Transverse colon (tissue), 4 donors: ENCODE measurements around the gene UBAC2. TPM values are rescaled to one million over a fixed set of nuclear protein-coding genes. Genes with fewer than 3 reads are reported as not detected.

Experiments used
- DNase-seq: peaks from one replicate; pipeline ENCODE4 v3.0.0-alpha.2; 2019
- H3K27ac ChIP-seq, 4 donors: fragments of 200-600 bp; sonication (generic); 2 replicates each; pipeline ENCODE4 v1.5.1; 2016 to 2018; ENCODE audit warnings: inconsistent platforms in 4 of 4
- H3K27me3 ChIP-seq: fragments of 200-600 bp; sonication (generic); 2 replicates; pipeline ENCODE4 v1.5.1; 2017; ENCODE audit warnings: inconsistent platforms
- H3K36me3 ChIP-seq, 4 donors: fragments of 200-600 bp; sonication (generic); 2 replicates each; pipeline ENCODE4 v1.5.1; 2017 to 2019; ENCODE audit warnings: inconsistent platforms in 4 of 4
- H3K4me1 ChIP-seq, 4 donors: fragments of 200-600 bp; sonication (generic); 2 replicates each; pipeline ENCODE4 v1.5.1; 2017 to 2020; ENCODE audit warnings: inconsistent platforms in 4 of 4
- H3K4me3 ChIP-seq, 4 donors: fragments of 200-600 bp; sonication (generic); 1 replicate in 1 of 4; 2 replicates in 3 of 4; pipeline versions ENCODE4 v1.5.1 to v1.6.1; 2017 to 2019; ENCODE audit warnings: inconsistent platforms in 4 of 4
- H3K9me3 ChIP-seq, 2 donors: fragments of 200-600 bp; sonication (generic); 2 replicates each; pipeline ENCODE4 v1.5.1; 2017 to 2019; ENCODE audit warnings: inconsistent platforms in 2 of 2
- EP300 ChIP-seq: sonication (generic); formaldehyde crosslinking; IDR thresholded peaks from one replicate; pipeline ENCODE4 v1.6.1; 2017; ENCODE audit warnings: antibody characterized with exemption, low read depth
- POLR2A ChIP-seq: fragments of 450-650 bp; IDR thresholded peaks from one replicate; pipeline ENCODE4 v1.6.1; 2016; ENCODE audit warnings: antibody characterized with exemption, mild to moderate bottlenecking, moderate library complexity
- POLR2AphosphoS5 ChIP-seq, 3 donors: sonication (generic); formaldehyde crosslinking; IDR thresholded peaks; one replicate each; pipeline ENCODE4 v1.6.1; 2016; ENCODE audit warnings: antibody characterized with exemption in 3 of 3
- WGBS, 2 donors: methylation state at CpG; one replicate each; pipeline ENCODE4 v1.1.5; 2018; ENCODE audit warnings: low coverage in 1 of 2; 5-methylcytosine and 5-hydroxymethylcytosine counted together
- in situ Hi-C, 4 donors: fragments of 200-750 bp; cut with MboI; loops; one replicate each; pipeline versions ENCODE4 v1.15.0 to v1.15.1; 2017; ENCODE audit warnings: low sequenced_read_pairs in 3 of 4, low pct_ligation_motif_present in 1 of 4, low pct_unique_long_range_greater_than_20kb in 1 of 4
- intact Hi-C: fragments of 100-400 bp; cut with DNase I; formaldehyde crosslinking; loops from one replicate; pipeline ENCODE4 v1.15.1; 2023; ENCODE audit warnings: low total_unique reads
- total RNA-seq, 4 donors: library from RNA; depleted of rRNA; stranded (reverse); fragments of >200 nt; gene quantifications; one replicate each; pipeline ENCODE4 v1.1.0, GENCODE V29; 2016
- TF ChIP-seq, protein P1 (sequence below), 5 experiments: fragments of 200-600 bp in 3 of 5; fragments of 450-650 bp in 2 of 5; sonication (generic) in 3 of 5; IDR thresholded peaks; 1 replicate in 2 of 5; 2 replicates in 3 of 5; pipeline ENCODE4 v1.5.1; 2016 to 2017; ENCODE audit warnings: antibody characterized with exemption in 5 of 5, inconsistent platforms in 3 of 5, mild to moderate bottlenecking in 2 of 5, moderate library complexity in 1 of 5

Gene UBAC2
- total RNA-seq, 4 donors from 2014 or later: 34.4 to 77.3 (median 66.5) TPM

DNA sequence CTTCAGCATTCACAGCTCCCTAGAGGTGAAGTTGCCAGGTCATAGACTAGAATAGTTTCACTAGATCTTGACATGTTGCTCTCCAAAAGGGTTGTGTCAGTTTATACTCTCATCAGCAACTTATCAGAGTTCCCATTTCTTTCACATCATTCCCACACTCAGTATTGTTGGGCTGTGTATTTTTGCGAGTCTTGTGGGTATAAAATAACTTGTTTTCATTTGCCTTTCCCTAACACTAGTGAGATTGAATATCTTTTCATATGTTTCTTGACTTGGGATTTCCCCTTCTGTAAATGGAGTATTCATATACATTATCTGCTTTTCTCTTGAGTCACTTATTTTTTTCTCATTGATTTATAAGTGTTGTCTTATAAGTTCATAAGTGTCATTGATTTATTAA is 161.7 kb downstream of the UBAC2 start:
- Histone ChIP-seq H3K4me1 (peaks cover 0 to 5% (median under 1%) of the 10 kb centered on the region in 4 donors), H3K27ac (no peak overlapping the region), H3K36me3 (peaks cover 0 to under 1% (median 0%) of the 10 kb centered on the region in 4 donors), H3K4me3 (no peak overlapping the region), H3K27me3 (no peaks in the 10 kb centered on the region), H3K9me3 (no peaks in the 10 kb centered on the region)
- intact Hi-C loops (no loop called here), in situ Hi-C loops (no loop called here)
- DNase-seq: no peak
- 90 to 97% methylated on average over 1 of the region's 1 CpG for WGBS, 2 donors
- TF ChIP-seq POLR2AphosphoS5 (IDR thresholded peaks at IDR 0.05) (no peak), EP300 (no peak), POLR2A (no peak)
- TF ChIP-seq, protein P1, sequence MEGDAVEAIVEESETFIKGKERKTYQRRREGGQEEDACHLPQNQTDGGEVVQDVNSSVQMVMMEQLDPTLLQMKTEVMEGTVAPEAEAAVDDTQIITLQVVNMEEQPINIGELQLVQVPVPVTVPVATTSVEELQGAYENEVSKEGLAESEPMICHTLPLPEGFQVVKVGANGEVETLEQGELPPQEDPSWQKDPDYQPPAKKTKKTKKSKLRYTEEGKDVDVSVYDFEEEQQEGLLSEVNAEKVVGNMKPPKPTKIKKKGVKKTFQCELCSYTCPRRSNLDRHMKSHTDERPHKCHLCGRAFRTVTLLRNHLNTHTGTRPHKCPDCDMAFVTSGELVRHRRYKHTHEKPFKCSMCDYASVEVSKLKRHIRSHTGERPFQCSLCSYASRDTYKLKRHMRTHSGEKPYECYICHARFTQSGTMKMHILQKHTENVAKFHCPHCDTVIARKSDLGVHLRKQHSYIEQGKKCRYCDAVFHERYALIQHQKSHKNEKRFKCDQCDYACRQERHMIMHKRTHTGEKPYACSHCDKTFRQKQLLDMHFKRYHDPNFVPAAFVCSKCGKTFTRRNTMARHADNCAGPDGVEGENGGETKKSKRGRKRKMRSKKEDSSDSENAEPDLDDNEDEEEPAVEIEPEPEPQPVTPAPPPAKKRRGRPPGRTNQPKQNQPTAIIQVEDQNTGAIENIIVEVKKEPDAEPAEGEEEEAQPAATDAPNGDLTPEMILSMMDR (IDR thresholded peaks at IDR 0.05): no peak

GRCh38 chr13:99363391-99363790 is 162.7 kb downstream of the UBAC2 start:
- no peak overlapping the region for H3K4me3 ChIP-seq
- no peaks in the 10 kb centered on the region for H3K9me3 ChIP-seq
- intact Hi-C loops (no loop called here), in situ Hi-C loops (no loop called here)
- WGBS, 2 donors: 80 to 91% methylated on average over 1 to 7 of the region's 7 CpGs
- no peaks in the 10 kb centered on the region for H3K36me3 ChIP-seq
- TF ChIP-seq POLR2A: no peak
- no peaks in the 10 kb centered on the region for H3K27me3 ChIP-seq
- DNase-seq: no peak
- H3K27ac ChIP-seq: no peak overlapping the region
- H3K4me1 ChIP-seq: peaks cover 0 to 10% (median 3%) of the 10 kb centered on the region in 4 donors

- H3K9me3 ChIP-seq: no peaks in the 10 kb centered on the region
- H3K4me1 ChIP-seq: peaks cover 0 to 16% (median 3%) of the 10 kb centered on the region in 4 donors
- no peak overlapping the region for H3K27ac ChIP-seq
- no peak overlapping the region for H3K4me3 ChIP-seq
- in situ Hi-C loops: no loop called here
- WGBS, 2 donors: 67 to 90% methylated on average over 1 of the region's 1 CpG
- no peaks in the 10 kb centered on the region for H3K27me3 ChIP-seq
- no peak for DNase-seq
- no peak for TF ChIP-seq POLR2A
- TF ChIP-seq POLR2AphosphoS5 (IDR thresholded peaks at IDR 0.05): no peak
- TF ChIP-seq EP300: no peak
- TF ChIP-seq, protein P1 (IDR thresholded peaks at IDR 0.05): no peak
- H3K36me3 ChIP-seq: no peaks in the 10 kb centered on the region
- intact Hi-C loops: no loop called here
Observed at GRCh38 chr13:99363949-99364348, 163.3 kb downstream of the UBAC2 start.

GRCh38 chr13:99366075-99366987 is 165.7 kb downstream of the UBAC2 start:
- peaks cover 0 to 5% (median 0%) of the 10 kb centered on the region in 4 donors for H3K36me3 ChIP-seq
- in situ Hi-C loops: no loop called here
- intact Hi-C loops: no loop called here
- WGBS, 2 donors: 79 to 87% methylated on average over 11 of the region's 11 CpGs
- no peak for DNase-seq
- no peaks in the 10 kb centered on the region for H3K27me3 ChIP-seq
- H3K9me3 ChIP-seq: no peaks in the 10 kb centered on the region
- TF ChIP-seq EP300: no peak
- no peak for TF ChIP-seq POLR2A
- no peak for TF ChIP-seq POLR2AphosphoS5 (IDR thresholded peaks at IDR 0.05)
- TF ChIP-seq, protein P1 (IDR thresholded peaks at IDR 0.05): no peak
- H3K4me1 ChIP-seq: peaks cover 0 to 16% (median 3%) of the 10 kb centered on the region in 4 donors
- no peak overlapping the region for H3K4me3 ChIP-seq
- H3K27ac ChIP-seq: peak overlapping the region in 2 of 4 donors; percentile 31 to 50
